Psoas muscle (tissue), 8 donors: ENCODE results near the gene MAPT. TPM values are rescaled to one million over a fixed set of nuclear protein-coding genes. Genes with fewer than 3 reads are reported as not detected.

ENCODE experiments used
- ATAC-seq, 4 donors: fragments of 200-7000 bp; cut with Tn5 transposase; one replicate each; pipeline ENCODE4 v1.9.1; 2020; ENCODE audit warnings: moderate library complexity in 3 of 4, mild to moderate bottlenecking in 2 of 4
- DNase-seq, 2 donors: peaks; one replicate each; pipeline ENCODE4 v3.0.0-alpha.2; 2020
- H3K27ac ChIP-seq: fragments of 200-600 bp; one replicate; pipeline ENCODE4 v1.8.0; 2022
- H3K27me3 ChIP-seq, 3 donors: fragments of 200-600 bp in 1 of 3; one replicate each; pipeline versions ENCODE4 v1.6.1 to v1.8.0; 2013 to 2022; ENCODE audit warnings: low read length in 2 of 3, mild to moderate bottlenecking in 2 of 3, moderate library complexity in 1 of 3; ENCODE audit not compliant: insufficient read depth in 3 of 3
- H3K36me3 ChIP-seq, 2 donors: fragments of 200-600 bp in 1 of 2; one replicate each; pipeline versions ENCODE4 v1.6.1 to v1.8.0; 2013 to 2022; ENCODE audit warnings: low read depth in 1 of 2, mild to moderate bottlenecking in 1 of 2, moderate library complexity in 1 of 2; ENCODE audit not compliant: insufficient read depth in 1 of 2
- H3K4me1 ChIP-seq: fragments of 200-600 bp; one replicate; pipeline ENCODE4 v1.8.0; 2022
- H3K4me3 ChIP-seq: fragments of 200-600 bp; one replicate; pipeline ENCODE4 v1.8.0; 2022; ENCODE audit warnings: mild to moderate bottlenecking
- H3K9me3 ChIP-seq: fragments of 200-600 bp; one replicate; pipeline ENCODE4 v1.8.0; 2022
- CTCF ChIP-seq: fragments of 200-600 bp; IDR thresholded peaks from one replicate; pipeline ENCODE4 v1.8.0; 2022; ENCODE audit warnings: antibody characterized with exemption
- WGBS, 3 donors: extraction: QIAGEN DNeasy Blood & Tissue Kit; methylation state at CpG; one replicate each; pipeline versions ENCODE4 v1.1.6 to v1.1.7; 2013; 5-methylcytosine and 5-hydroxymethylcytosine counted together
- intact Hi-C, 2 donors: fragments of 100-400 bp; cut with DNase I; formaldehyde crosslinking; loops; one replicate each; pipeline versions ENCODE4 v1.11.0 to v1.14.2; 2022
- polyA plus RNA-seq, 3 donors: library from polyadenylated mRNA; stranded (reverse); fragments of 200-250 nt; gene quantifications; one replicate each; pipeline ENCODE4 v1.2.3, GENCODE V29; 2013
- total RNA-seq, 4 donors: library from RNA; stranded (reverse); fragmentation: NEBNext Ultra II Directional in 2 of 4; extraction: Animal tissue kit (Norgen Biotek cat#: 25700) in 2 of 4; gene quantifications; one replicate each; pipeline versions ENCODE4 v1.2.1 to v1.2.4, GENCODE V29; 2021 to 2023
- donor health status: healthy with polysubstance abuse.
- donor health status: DM: no; HTN: no; CAD: no; lungs with moderate emphysema.
- donor health status: Bipolar disorder and iron deficiency.
- donor health status: healthy.
- donor health status: DM: yes; HTN: yes; CAD: no.
- donor health status: DM: no; HTN: no; CAD: no.
- donor health status: DM: no; HTN: no; CAD: no.
- donor health status: DM: yes; HTN: yes; CAD: no.

The MAPT gene
- total and polyA plus RNA-seq, 7 donors, result 16.0 to 253 (median 104) TPM

GRCh38 chr17:45848868-45849535 lies 45.4 kb upstream of the MAPT start:
- peak; percentile 91 to 99 (median 98) for ATAC-seq
- H3K27me3 ChIP-seq, result peaks cover 0 to 4% (median 0%) of the 10 kb centered on the region in 3 donors
- H3K4me3 ChIP-seq, result no peak overlapping the region
- DNase-seq, result peak; percentile 56 to 81
- intact Hi-C loops, result loop anchor here in 1 of 2 donors (10.0 kb wide), 1 partner anchor 424 kb away; no protein-coding TSS in a partner anchor
- WGBS, 3 donors, result 23 to 26% (median 25%) methylated on average over 10 to 15 of the region's 15 CpGs
- H3K4me1 ChIP-seq, result peaks cover 5% of the 10 kb centered on the region
- no peaks in the 10 kb centered on the region for H3K9me3 ChIP-seq
- no peak overlapping the region for H3K27ac ChIP-seq
- TF ChIP-seq CTCF, result no peak
- no peaks in the 10 kb centered on the region for H3K36me3 ChIP-seq

- ATAC-seq, result no peak
- intact Hi-C loops, result loop anchor here in 1 of 2 donors (10.0 kb wide), 1 partner anchor 425 kb away; no protein-coding TSS in a partner anchor
- WGBS, 3 donors, result 69 to 73% (median 72%) methylated on average over 7 of the region's 7 CpGs
- Histone ChIP-seq H3K27ac (no peak overlapping the region), H3K4me3 (no peak overlapping the region), H3K9me3 (no peaks in the 10 kb centered on the region), H3K4me1 (peaks cover 5% of the 10 kb centered on the region), H3K36me3 (no peaks in the 10 kb centered on the region), H3K27me3 (peaks cover 0 to 6% (median 0%) of the 10 kb centered on the region in 3 donors)
- no peak for TF ChIP-seq CTCF
- no peak for DNase-seq
Measured at GRCh38 chr17:45849536-45849990, 44.8 kb upstream of the MAPT start.

- TF ChIP-seq CTCF, result no peak
- Histone ChIP-seq H3K9me3 (no peaks in the 10 kb centered on the region), H3K4me1 (peaks cover 5% of the 10 kb centered on the region), H3K36me3 (no peaks in the 10 kb centered on the region), H3K27ac (no peak overlapping the region), H3K4me3 (no peak overlapping the region), H3K27me3 (peaks cover 0 to 6% (median 0%) of the 10 kb centered on the region in 3 donors)
- intact Hi-C loops, result loop anchor here (5.0 kb wide), 1 partner anchor 208 kb away; no protein-coding TSS in a partner anchor
- DNase-seq (no peak), ATAC-seq (no peak)
- 83 to 93% (median 86%) methylated on average over 4 of the region's 4 CpGs for WGBS, 3 donors
Measured at GRCh38 chr17:45850011-45850410, 44.3 kb upstream of the MAPT start.

- Histone ChIP-seq H3K27ac (no peak overlapping the region), H3K4me1 (peaks cover 5% of the 10 kb centered on the region), H3K9me3 (no peaks in the 10 kb centered on the region), H3K4me3 (no peak overlapping the region), H3K36me3 (no peaks in the 10 kb centered on the region), H3K27me3 (peaks cover 0 to 6% (median 0%) of the 10 kb centered on the region in 3 donors)
- WGBS, 3 donors, result 81 to 86% (median 85%) methylated on average over 5 of the region's 5 CpGs
- TF ChIP-seq CTCF, result no peak
- no peak for ATAC-seq
- intact Hi-C loops, result loop anchor here (5.0 kb wide), 1 partner anchor 208 kb away; no protein-coding TSS in a partner anchor
- DNase-seq, result no peak
Measured at GRCh38 chr17:45850468-45850867, 43.9 kb upstream of the MAPT start.
